Cerebellar nuclear complex (tissue), 1 donor: Measurements from ENCODE around the gene FARP1.
"Not testable (repeated sequence)": the region's sequence is repeated elsewhere in the genome, so short reads cannot be mapped to it uniquely, and the experiment has no call there.

Source experiments
- DNase-seq, 2 experiments: peaks; one replicate each; lab custom pipeline; 2025; lab: John Stamatoyannopoulos, UW

Gene FARP1

DNA sequence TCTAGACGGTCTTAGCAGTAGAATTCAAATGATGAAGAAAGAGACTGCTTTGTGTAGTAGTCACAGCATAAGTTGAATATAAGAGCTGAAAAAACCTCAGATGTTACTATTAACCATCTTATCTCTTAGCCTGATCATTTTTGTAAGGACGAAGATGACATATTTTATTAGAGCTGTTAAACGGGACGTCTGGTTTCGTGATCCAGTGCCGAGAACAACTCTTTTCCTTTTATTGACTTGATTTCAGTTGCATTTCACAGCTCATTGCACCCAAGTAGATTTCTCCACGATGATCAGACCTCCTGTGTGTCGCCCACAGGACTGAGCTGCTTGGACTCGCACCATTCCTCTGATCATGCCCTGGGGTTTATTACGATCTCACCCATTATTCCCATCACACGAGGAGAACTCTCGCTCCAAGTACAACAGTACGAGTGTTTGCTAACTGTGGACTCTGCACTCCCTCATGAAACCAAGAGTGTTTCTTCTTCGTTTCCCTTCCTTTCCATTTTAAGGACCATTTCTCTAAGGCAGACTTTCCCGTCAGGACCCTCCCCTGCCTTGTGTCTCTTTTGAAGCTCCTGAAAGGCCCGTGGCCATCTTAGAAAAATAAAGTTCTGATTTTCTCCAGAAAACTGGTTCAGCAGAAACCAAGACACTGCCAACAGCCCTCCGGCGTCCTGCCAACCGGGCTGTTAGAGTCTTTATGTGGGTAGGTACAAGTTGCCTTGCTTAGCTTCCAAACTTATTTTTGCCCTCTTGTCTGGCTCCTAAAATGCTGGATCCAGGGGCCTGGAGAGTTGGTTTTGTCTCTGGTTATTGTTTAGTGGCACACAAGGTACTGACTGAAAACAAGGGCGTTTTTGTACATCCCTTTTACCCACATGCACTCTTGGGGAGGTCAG is 82.4 kb downstream of the FARP1 start:
- no peak for DNase-seq

DNA sequence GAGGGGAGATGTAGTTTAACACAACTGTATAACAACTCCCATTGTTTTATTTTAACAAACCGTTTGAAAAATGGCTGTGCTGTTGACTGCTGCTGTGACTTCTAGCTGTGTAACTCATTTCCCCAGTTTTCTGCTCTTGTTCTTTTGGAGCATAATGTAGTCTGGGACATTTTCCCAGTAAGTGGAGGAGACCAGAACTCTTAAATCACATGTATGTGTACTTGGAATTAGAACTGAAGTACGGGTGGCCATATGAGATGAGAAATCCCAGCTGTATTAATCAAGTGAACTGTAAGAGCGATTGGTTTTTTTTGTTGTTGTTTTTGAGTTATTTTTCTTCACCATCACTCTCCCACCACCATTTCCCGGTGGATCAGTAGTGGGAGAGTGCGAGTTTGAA is 83.6 kb downstream of the FARP1 start:
- DNase-seq: no peak

DNA sequence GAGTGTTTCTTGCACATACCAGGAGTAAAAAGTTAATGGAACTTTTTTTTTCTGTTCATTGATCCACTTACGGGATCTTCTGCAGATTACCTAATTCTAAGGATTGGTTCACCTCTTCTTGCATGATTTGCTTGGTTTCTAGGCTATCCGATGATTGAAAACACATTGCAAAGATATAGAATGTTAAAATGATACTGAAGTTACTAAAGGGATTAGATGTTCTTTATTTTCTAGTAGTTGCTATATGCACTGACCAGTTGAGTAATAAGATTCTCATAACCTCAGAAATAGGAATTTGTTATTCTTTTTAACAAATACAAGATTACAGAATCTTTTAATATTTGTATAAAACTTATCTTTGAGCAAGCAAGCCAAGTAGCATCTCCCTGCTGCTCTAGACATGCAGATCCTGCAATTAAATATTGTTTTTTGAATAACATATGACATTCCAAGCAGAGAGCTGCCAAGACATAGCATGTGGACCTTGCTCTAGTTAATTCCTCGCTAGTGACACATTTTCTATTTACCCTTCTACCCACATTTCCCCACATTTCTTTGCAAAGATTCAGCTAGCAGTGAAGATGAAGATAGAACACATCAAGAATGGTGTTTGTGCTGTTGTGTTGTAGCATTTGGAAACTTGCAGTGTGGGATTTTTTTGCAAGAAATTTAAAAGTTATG is 85.9 kb downstream of the FARP1 start:
- DNase-seq: no peak

DNA sequence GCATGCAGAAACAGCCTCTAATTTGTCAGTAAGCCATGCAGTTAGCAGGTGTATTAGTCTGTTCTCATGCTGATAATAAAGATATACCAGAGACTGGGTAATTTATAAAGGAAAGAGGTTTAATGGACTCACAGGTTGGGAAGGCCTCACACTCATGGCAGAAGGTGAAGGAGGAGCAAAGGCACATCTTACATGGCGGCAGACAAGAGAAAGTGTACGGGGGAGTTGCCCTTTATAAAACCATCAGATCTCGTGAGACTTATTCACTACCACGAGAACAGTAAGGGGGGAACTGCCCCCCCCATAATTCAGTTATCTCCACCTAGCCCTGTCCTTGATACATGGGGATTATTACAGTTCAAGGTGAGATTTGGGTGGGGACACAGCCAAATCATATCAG is 87.9 kb downstream of the FARP1 start:
- DNase-seq: not testable (repeated sequence)

DNA sequence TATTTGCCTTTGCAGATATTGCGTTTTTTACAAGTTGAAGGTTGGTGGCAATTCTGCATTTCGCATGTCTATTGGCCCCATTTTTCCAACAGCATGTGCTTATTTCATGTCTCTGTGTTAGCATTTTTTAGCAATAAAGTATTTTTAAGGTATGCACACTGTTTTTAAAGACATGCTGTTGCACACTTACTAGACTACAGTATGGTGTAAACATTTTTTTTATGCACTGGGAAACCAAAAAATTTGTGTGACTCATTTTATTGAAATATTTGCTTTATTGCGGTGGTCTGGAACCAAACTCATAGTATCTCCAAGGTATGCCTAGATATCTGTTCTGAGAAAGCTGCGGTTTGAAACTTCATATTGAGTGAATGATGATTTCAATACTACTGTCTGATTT is 89.6 kb downstream of the FARP1 start:
- DNase-seq: no peak

DNA sequence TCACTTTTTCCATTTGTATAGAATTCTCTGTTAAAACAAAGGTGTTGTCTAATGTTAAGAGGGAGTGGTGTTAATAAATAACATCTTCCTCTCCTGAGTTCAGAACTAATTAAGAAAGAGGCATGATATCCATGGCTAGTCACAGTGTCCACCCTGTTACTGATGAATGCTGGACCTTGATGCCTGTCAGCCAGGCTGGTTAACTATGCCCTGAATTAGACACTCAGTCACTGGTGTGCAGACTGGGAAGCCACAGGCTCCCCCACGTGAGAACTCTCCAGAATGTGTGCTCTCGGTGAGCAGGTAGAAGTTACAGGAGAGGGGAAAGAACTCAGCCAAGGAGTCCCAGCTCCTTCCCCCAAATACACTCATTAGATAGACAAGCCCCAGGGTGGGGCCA is 90.2 kb downstream of the FARP1 start:
- no peak for DNase-seq

DNA sequence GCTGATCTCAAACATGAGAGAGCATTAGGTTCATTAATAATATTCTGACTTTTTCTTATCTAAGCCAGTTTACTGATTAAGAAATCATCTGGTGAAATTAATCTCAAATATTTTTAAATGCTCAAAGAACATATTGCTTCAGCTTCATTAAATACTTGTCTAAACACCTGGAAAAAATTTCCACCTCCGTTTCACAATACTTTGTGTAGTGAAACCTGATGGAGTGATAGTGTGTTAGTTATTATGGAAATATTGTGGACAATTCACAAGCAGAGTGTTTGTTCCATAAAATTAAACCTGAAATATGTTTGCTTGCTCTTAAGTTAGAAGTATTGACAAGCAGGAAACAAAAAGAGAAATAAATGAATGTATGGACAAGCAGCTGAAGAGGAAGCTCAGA is 91.5 kb downstream of the FARP1 start:
- no peak for DNase-seq

DNA sequence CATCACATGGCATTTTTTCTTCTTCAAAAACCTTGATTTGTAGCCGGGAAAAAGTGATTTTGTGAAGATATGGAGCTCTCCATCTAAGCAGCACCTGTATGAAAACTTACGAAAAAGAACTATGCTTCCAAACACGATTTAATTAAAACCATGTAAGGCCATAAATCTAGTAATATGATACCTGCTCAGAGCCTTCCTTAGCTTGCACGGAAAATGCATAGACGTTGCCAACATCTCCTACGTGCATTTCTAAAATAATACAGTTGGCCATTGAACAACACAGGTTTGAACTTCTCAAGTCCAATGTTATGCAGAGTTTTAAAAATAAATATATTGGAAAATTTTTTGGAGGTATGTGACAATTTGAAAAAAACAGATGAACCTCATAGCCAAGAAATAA is 93.3 kb downstream of the FARP1 start:
- DNase-seq: no peak

DNA sequence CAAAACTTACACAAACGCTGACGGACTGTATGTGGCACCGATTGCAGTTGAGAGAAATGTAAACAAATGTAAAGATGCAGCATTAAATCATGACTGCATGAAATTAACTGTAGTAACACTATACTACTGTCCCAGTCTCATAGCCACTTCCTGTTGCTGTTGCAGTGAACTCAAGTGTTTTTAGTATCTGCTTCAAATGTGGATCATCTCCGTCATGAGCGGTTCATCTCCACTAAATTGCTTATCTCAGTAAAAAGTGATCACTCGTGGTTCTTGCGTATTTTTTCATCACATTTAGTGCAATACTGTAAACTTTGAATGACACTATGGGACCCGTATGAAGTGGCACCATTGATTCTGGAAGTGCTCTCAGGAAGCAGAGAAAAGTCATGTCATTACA is 94.4 kb downstream of the FARP1 start:
- no peak for DNase-seq

DNA sequence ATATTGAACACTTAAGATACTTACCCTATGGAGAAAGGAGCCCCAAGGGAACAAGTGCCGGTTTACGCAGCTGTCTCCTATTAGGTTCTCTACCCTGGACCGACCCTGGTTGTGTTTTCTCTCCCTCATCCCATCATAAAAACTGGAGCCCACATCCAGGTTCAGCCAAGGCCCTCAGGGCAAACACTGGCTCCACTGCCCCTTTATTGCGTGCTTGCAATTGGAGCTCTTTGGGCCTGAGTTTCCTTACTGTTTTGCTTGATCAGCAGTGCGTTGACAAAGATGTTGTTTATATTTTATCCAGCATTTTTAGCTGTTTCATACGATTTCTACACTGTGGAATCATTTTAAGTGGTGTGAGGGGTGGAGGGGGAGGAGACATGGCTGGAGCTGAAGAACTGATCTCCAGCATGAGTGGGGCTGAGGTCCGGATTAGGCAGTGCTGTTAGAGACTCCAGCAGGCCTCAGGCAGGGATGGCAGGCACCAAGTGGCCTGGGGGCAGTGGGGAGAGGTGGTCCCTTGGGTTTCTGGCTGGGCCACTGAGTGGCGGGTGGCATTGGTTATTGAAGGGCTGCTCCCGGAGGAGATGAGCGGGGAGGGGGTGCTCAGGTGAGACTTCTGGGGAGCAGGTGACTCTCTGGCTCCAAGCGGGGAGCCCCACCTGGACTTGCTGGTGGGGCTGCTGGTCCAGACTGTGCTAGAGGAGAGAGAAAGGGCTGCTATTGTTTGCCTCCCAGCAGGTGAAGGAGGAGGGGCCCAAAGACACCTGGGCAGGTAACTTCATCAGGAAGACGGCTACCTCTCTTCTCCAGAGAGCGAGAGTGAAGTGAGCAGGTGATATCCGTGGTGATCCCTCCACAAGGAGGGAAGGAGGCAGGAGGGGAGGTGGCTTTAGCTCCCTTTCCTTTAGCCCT is 96.5 kb downstream of the FARP1 start:
- no peak for DNase-seq

DNA sequence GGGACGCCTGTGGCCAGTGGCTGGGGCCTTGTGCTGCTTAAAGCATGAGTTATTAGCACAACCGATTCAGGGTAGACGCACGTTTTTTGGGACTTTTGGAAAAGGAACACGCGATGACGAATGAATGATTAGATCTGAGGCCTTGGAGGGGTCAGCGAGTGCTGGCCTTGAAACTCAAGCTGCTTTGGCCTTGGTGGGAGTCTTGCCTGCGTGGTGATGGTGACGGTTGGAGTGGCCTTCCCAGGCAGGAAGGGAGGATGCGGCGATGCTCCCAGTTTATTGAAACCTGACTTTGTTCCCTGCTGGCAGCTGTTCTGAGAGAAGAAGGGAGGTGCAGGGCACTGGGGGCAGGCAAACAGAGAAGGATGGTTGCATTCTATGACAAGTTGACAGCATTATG is 97.2 kb downstream of the FARP1 start:
- DNase-seq: no peak

DNA sequence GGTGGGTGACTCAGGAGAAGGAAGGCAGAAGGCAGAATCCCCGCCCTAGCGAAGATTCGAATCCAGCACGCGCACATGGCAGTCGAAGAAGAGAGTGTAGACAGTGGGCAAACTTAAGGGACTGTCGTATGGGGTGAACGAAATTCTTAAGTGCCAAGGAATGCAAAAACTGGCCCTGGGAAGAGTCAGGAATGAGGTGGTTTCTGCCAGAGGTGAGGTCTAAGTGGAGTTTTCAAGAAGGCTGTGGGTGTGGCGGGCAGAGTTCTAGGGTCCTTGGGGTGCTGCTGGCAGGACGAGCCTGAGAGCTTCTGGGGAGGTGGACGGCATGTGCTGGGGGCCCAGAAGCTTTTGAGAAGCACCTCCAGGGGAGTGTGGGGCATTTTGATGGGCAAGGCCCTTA is 98.1 kb downstream of the FARP1 start:
- no peak for DNase-seq

DNA sequence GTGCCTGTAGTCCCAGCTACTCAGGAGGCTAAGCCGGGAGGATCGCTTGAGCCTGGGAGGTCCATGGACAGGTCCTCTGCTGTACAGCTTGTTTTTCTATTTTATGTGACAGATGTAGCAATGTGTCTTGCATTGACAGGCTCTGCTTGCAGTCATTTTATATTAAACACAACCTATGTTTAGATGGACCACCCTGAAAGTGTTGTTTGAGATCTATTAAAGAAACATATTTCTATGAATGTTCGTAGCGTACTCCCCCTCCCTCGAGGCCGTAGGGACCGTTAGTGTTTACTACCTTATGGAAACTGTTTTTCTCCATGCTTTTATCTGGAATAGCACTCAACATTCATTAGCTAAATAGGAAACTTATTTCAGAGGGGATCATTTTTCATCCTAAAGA is 99.1 kb downstream of the FARP1 start:
- no peak for DNase-seq

DNA sequence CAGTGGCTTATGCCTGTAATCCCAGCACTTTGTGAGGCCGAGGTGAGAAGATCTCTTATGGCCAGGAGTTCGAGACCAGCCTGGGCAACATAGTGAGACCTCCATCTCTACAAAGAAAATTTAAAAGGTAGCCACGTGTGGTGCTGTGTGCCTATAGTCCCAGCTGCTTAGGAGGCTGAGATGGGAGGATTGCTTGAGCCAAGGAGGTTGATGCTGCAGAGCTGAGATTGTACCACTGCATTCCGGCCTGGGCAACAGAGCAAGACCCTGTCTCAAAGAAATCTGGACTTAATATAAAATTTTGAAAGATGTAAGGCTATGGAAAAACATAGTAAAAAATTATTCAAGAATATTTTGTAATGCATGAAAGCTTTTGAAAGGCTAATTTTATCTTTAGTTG is 99.5 kb downstream of the FARP1 start:
- DNase-seq: no peak

DNA sequence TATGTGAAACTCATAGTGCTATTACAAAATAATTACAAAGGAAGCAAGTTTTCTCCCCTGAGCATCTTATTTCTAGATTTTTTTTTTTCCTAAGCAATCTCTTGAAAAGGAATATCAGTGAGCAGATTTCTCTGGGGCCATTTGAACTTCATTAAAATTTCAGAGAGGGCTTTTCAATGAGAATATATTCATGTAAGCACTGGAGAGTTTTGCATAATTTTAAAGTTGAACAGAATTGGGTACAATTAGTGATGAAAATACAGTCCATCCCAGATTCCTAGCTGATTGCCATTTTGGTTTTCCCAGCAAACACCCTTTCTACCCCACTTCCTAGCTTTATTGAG is 101.0 kb downstream of the FARP1 start:
- no peak for DNase-seq

DNA sequence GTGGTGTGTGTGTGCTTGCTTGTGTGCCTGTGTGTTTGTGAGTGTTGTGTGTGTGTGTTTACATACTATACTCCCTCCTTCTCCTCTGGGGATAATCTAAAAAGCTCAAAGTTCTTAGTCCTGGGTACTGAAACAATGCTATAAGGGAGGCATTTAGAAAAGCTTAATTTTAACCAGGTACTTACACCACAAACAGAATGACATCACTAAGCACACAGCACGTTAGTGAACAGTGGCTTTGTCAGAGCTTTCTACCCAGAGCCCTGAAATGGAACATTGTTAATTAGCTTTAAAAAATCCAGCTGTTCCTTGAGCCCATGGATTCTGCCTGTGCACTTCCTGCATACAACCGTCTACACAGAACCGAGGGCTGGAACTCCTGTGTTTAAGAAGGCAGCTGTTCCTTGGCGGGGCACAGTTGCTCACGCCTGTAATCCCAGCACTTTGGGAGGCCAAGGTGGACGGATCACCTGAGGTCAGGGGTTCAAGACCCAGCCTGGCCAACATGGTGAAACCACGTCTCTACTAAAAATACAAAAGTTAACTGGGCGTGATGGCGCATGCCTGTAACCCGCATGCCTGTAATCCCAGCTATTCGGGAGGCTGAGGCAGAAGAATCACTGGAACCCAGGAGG is 103.8 kb downstream of the FARP1 start:
- no peak for DNase-seq

DNA sequence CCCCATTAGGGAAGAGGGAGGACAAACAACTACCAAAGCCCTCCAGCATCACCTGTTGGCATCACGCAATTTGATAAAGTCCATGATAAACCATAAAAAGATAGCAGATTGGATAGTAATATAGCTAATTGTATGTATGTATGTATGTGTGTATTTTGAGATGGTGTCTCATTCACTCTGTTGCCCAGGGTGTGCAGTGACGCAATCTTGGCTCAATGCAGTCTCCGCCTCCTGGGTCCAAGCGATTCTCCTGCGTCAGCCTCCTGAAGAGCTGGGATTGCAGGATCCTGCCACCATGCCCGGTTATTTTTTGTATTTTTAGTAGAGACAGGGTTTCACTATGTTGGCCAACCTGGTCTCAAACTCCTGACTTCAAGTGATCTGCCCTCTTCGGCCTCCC is 108.8 kb downstream of the FARP1 start:
- no peak for DNase-seq

DNA sequence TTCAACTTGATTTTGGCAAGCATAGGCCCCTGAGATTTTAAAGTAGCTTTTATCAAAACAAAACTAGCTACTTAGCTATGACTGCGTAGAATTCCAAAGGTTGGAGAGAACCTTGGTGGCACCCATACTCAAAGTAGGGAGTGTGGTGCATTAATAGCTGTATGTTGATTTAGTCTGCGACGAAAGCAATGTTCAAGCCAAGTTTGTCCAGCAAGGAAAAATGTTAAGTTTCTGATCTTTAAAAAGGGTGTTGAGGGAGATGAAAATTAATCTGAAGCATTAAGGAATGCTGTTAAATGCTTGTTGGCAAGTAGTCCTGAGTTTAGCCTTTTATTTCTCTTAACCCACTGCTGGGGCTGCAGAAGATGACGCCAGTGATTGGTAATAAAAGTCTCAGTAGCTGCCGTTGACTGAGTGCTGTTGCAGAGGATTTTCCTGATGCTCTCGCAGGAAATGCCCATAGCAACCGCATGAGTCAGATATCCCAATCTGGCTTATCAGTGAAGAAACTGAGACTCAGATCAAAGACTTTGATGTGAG is 110.1 kb downstream of the FARP1 start:
- DNase-seq: no peak

DNA sequence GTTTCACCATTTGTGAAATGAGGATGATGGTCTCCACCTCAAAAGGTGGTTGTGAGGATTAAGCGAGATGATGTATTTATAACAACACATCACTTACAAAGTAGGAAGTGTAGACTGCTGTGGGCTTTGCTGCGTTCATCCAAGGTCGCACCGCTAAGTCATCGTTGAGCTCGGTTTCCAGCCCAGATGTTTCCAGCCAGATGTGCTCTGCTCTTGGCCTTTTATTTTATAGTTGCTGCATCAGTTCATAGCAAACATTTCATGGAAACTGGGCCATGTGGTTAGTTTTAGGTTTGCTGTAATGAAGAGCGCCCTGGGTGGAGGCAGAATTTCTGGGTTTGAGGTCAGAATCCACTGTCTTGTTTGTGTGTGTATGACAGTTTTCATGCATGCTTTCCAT is 110.6 kb downstream of the FARP1 start:
- no peak for DNase-seq

DNA sequence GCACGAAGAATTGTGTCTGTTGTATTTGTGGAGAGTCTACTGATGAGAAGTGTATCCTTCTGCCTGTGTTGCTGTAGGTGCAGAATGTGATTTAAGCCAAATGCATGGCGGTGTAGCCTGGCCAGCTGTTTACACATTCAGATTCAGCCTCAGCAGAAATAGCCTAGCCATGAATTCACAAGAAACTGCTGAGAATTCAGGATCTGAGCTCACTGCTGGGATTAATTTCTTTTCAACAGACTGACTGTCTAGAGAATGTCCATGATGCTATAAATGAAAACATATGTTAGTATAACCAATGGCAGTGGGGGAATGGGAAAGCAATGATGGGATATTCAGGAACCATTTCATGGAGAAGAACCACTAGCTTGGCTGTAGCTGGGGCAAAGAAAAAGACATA is 111.6 kb downstream of the FARP1 start:
- no peak for DNase-seq

DNA sequence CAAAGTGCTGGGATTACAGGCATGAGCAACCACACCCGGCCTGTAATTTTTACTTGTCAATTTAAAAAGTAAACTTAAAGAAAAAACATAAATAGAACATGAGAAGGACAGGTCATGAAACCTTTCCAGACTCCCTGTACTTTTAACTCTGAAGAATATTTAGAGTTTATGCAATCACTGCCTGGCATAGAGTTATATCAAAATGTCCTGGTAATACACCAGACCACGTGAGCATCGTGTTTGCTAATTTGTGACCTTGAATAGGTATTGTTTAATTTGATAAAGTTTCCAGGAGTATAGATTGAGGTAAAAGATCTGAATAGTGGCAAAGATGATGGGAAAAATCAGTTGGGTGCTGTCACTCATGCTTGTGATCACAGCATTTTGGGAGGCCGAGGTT is 115.3 kb downstream of the FARP1 start:
- no peak for DNase-seq
